Prostate gland (tissue), 2 donors: ENCODE results near the gene SLC7A14. TPM values are rescaled to one million over a fixed set of nuclear protein-coding genes. Genes with fewer than 3 reads are reported as not detected.
A peak's percentile ranks its signal among the peaks of the same experiment; 100 is the strongest.

Source experiments
- DNase-seq: peaks from one replicate; pipeline ENCODE4 v3.0.0-alpha.2; 2019; ENCODE audit warnings: low spot score
- H3K27ac ChIP-seq, 2 donors: fragments of 200-600 bp; sonication (generic); 2 replicates each; pipeline ENCODE4 v1.5.1; 2017 to 2019
- H3K27me3 ChIP-seq: fragments of 200-600 bp; sonication (generic); replicated peaks from 2 replicates; pipeline ENCODE4 v1.5.1; 2019; ENCODE audit not compliant: insufficient read depth
- H3K36me3 ChIP-seq, 2 donors: fragments of 200-600 bp; sonication (generic); 1 replicate in 1 of 2; 2 replicates in 1 of 2; pipeline versions ENCODE4 v1.5.1 to v1.8.1; 2017 to 2019
- H3K4me1 ChIP-seq: fragments of 200-600 bp; sonication (generic); replicated peaks from 2 replicates; pipeline ENCODE4 v1.5.1; 2019
- H3K4me3 ChIP-seq, 2 donors: fragments of 200-600 bp; sonication (generic); 2 replicates each; pipeline ENCODE4 v1.5.1; 2017 to 2019
- H3K9me3 ChIP-seq: fragments of 200-600 bp; sonication (generic); 2 replicates; pipeline ENCODE4 v1.5.1; 2017
- POLR2A ChIP-seq: fragments of 450-650 bp; IDR thresholded peaks from one replicate; pipeline ENCODE4 v1.6.1; 2016; ENCODE audit warnings: antibody characterized with exemption, mild to moderate bottlenecking
- POLR2AphosphoS5 ChIP-seq: sonication (generic); formaldehyde crosslinking; IDR thresholded peaks from one replicate; pipeline ENCODE4 v1.6.1; 2017; ENCODE audit warnings: antibody characterized with exemption
- WGBS: methylation state at CpG from one replicate; pipeline ENCODE4 v1.1.5; 2018; 5-methylcytosine and 5-hydroxymethylcytosine counted together
- intact Hi-C: fragments of 100-400 bp; cut with DNase I; formaldehyde crosslinking; loops from one replicate; pipeline ENCODE4 v1.14.2; 2022
- total RNA-seq, 2 donors: library from RNA; depleted of rRNA; stranded (reverse); fragments of >200 nt; gene quantifications; one replicate each; pipeline ENCODE4 v1.1.0, GENCODE V29; 2016
- TF ChIP-seq, protein P1 (sequence below), 4 experiments: fragments of 200-600 bp in 2 of 4; fragments of 450-650 bp in 2 of 4; sonication (generic) in 2 of 4; IDR thresholded peaks; 1 replicate in 3 of 4; 2 replicates in 1 of 4; pipeline ENCODE4 v1.5.1; 2016 to 2019; ENCODE audit warnings: antibody characterized with exemption in 4 of 4, mild to moderate bottlenecking in 2 of 4, moderate library complexity in 2 of 4

The SLC7A14 gene
- total RNA-seq, 2 donors from 2014 or later: 0.05 to 0.11 TPM

DNA sequence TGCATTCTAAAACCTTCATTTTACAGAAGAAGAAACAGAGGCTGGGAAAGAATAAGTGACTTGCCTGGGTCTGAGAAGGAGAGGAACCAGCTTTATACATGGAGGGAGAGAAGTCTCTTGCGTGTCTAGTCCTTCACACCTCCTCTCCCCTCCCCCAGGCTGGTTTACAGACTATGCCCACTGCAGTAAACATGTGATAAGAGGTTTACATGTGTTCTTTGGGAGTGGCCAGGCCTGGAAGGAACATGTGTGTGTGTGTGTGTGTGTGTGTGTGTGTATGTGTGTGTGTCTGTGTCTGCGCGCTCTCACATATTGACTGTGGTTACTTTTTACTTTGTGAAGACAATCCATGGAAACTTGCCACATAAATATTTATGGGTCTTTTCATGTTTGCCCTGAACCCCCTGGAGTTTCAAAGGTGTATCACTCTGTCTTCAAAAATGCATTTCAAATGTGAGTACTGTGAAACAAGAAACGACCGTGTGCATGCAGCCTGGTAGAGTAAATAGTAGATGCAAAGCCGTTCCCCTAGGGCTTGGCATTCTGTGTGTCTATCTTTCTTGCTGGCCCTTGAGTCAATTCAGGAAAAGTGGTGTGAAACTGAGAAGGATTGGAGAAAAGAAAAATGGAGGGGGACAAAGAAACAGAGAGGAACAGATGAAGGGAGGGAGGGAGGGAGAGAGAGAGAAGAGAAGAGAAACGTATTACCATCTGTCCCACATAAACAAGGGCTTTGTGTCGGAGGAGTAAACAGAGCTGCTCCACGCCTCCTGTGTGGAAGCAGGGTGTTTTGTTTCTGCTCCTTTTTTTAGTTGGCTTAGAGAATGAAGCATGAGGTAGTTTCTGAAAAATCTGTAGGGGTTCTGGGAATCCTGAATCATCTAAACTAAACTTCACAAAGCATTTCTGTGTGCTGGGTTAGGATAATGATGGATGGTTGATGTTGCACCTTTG is 115.5 kb downstream of the SLC7A14 start:
- intact Hi-C loops: no loop called here
- WGBS: 31% methylated on average over 9 of the region's 9 CpGs
- no peaks in the 10 kb centered on the region for H3K36me3 ChIP-seq
- peak; percentile 21 for DNase-seq
- no peaks in the 10 kb centered on the region for H3K27me3 ChIP-seq
- TF ChIP-seq, protein P1, sequence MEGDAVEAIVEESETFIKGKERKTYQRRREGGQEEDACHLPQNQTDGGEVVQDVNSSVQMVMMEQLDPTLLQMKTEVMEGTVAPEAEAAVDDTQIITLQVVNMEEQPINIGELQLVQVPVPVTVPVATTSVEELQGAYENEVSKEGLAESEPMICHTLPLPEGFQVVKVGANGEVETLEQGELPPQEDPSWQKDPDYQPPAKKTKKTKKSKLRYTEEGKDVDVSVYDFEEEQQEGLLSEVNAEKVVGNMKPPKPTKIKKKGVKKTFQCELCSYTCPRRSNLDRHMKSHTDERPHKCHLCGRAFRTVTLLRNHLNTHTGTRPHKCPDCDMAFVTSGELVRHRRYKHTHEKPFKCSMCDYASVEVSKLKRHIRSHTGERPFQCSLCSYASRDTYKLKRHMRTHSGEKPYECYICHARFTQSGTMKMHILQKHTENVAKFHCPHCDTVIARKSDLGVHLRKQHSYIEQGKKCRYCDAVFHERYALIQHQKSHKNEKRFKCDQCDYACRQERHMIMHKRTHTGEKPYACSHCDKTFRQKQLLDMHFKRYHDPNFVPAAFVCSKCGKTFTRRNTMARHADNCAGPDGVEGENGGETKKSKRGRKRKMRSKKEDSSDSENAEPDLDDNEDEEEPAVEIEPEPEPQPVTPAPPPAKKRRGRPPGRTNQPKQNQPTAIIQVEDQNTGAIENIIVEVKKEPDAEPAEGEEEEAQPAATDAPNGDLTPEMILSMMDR (IDR thresholded peaks at IDR 0.05): no peak
- peak; percentile 11 for TF ChIP-seq POLR2AphosphoS5
- TF ChIP-seq POLR2A: no peak
- H3K9me3 ChIP-seq: no peaks in the 10 kb centered on the region
- H3K4me3 ChIP-seq: no peak overlapping the region
- peaks cover 12% of the 10 kb centered on the region for H3K4me1 ChIP-seq
- peak overlapping the region in 1 of 2 donors; percentile 23 for H3K27ac ChIP-seq

DNA sequence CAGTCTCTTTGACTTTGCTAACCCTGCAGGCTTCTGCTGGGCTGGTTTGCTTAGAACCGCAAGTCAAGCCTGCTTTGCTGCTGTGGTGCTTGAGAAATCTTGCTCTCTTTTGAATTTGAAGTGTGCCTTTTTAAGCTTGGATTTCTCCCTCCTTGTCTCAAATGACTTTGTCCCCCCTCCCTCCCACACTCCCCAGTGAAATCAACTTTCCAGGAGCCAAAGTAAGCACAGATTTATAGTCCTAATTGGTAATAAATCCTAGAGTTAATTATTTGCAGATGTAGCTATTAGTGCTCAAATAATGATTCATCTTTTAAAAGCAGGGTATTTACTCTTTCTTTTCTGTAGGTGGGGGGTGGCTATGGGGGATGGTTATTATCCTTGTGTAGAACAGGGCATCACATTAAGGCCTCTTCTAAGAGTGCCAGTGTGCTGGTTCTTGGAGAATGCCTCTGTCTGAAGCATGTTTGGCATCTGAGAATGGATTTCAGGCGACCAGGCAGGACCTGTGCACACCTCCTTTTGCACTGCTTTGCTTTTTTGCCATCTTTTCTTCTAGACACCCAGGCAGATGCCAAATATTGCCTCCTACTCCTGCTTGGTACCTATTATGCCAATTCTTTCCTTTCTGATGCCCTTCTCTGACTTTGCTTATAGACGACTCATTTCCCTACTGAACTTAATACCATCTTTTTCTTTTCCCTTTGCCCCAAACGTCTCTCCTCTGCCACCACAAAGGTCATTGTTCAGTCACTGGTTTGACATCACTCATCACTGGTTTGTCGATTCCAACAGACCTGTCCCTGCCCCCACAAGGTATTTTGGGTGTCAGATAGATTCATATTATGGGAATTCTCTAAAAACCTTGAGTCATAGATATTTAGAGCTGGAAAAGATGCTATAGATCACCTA is 116.5 kb downstream of the SLC7A14 start:
- TF ChIP-seq POLR2A (no peak), POLR2AphosphoS5 (peak; percentile 56)
- TF ChIP-seq, protein P1 (IDR thresholded peaks at IDR 0.05): no peak
- DNase-seq: peak; percentile 31
- H3K4me3 ChIP-seq: no peak overlapping the region
- H3K27ac ChIP-seq: peak overlapping the region in 1 of 2 donors; percentile 40
- no peaks in the 10 kb centered on the region for H3K9me3 ChIP-seq
- H3K27me3 ChIP-seq: no peaks in the 10 kb centered on the region
- H3K4me1 ChIP-seq: peaks cover 12% of the 10 kb centered on the region
- intact Hi-C loops: no loop called here
- 25% methylated on average over 5 of the region's 5 CpGs for WGBS
- H3K36me3 ChIP-seq: no peaks in the 10 kb centered on the region

DNA sequence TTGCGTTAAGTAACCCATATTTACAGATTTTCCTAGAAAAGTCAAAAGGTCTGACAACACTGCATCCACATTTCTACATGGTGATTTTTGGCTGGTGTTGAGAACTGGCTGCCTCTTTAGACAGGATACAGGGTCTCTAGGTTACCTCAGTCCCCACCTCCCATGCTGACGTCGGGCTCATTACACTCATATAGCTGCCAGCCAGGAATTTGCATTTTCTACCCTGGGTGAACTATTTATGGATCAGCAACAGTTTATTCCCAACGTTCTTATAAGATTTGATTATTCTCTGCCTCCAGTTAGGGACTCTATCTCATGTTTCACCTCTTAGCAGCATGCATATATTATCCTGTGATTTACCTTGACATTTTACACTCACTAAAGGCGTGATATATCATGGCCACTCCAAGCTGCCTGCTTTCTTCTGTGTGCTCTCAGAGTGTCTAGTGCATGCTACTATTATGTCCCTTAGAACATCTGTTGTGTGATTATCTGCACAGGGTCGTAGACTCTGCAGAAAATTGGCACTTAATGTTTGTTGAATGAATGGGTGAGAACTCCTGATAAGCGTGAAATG is 118.2 kb downstream of the SLC7A14 start:
- intact Hi-C loops: no loop called here
- no peaks in the 10 kb centered on the region for H3K36me3 ChIP-seq
- H3K27ac ChIP-seq: no peak overlapping the region
- no peaks in the 10 kb centered on the region for H3K9me3 ChIP-seq
- no peak for TF ChIP-seq POLR2AphosphoS5
- no peak for DNase-seq
- 63% methylated on average over 7 of the region's 7 CpGs for WGBS
- no peak overlapping the region for H3K4me3 ChIP-seq
- H3K27me3 ChIP-seq: no peaks in the 10 kb centered on the region
- H3K4me1 ChIP-seq: peaks cover 12% of the 10 kb centered on the region

DNA sequence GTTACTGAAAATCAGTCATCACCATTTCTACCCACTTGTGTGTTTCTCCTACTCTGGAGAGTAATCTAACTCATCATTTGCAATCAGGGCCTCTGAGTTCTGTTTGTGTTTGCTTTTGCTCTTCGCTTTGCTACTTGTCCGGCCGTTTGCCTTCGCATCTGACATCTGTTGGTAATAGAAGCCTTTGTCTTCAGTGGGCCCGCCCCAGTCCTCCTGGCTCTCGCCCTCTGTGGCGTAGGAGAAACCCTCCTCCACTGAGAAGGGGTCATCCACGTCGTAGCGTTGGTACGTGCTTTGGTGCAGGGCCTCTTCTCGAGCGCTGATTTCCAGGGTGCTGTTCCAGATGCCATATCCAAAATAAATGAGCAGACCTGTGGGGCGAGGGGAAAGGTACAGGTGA is 118.9 kb downstream of the SLC7A14 start:
- no peak for DNase-seq
- H3K27me3 ChIP-seq: no peaks in the 10 kb centered on the region
- WGBS: 71% methylated on average over 14 of the region's 14 CpGs
- H3K4me3 ChIP-seq: no peak overlapping the region
- H3K36me3 ChIP-seq: no peaks in the 10 kb centered on the region
- peaks cover 12% of the 10 kb centered on the region for H3K4me1 ChIP-seq
- TF ChIP-seq POLR2AphosphoS5 (no peak), POLR2A (no peak)
- TF ChIP-seq, protein P1 (IDR thresholded peaks at IDR 0.05): no peak
- no peak overlapping the region for H3K27ac ChIP-seq
- no peaks in the 10 kb centered on the region for H3K9me3 ChIP-seq
- intact Hi-C loops: no loop called here

DNA sequence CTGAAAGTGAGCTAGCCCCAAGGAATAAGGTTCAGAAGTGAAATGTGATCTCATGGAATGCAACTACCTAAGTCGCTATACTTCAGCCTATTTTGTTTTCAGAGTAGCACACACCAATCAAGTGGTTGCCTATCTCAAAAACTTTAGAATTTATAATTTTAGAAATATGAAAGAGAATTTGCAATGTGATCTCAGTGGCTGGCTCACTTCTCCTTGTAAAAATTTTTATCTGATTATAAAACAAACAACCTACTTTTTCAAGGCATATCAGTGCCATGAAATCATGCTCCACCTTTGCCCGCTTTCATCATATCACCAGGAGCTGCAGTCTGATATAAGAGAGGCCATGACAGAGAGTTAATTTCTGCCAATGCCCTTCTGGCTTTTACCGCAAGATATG is 119.9 kb downstream of the SLC7A14 start:
- no peak overlapping the region for H3K27ac ChIP-seq
- 35% methylated on average over 3 of the region's 3 CpGs for WGBS
- H3K27me3 ChIP-seq: no peaks in the 10 kb centered on the region
- H3K9me3 ChIP-seq: no peaks in the 10 kb centered on the region
- H3K4me3 ChIP-seq: no peak overlapping the region
- peaks cover 12% of the 10 kb centered on the region for H3K4me1 ChIP-seq
- H3K36me3 ChIP-seq: no peaks in the 10 kb centered on the region
- TF ChIP-seq POLR2AphosphoS5 (no peak), POLR2A (no peak)
- TF ChIP-seq, protein P1 (IDR thresholded peaks at IDR 0.05): no peak
- DNase-seq: no peak
- intact Hi-C loops: no loop called here
